BE2C (cell line): Measurements from ENCODE around the gene ADAMTS17.
A peak's percentile ranks its signal among the peaks of the same experiment; 100 is the strongest.

Experiments
- DNase-seq: peaks from one replicate; pipeline ENCODE4 v3.0.0-alpha.2; 2020
- H3K27me3 ChIP-seq: fragments of 250-450 bp; sonication (Bioruptor Pico); 2 replicates; pipeline ENCODE4 v1.5.1; 2020; ENCODE audit warnings: mild to moderate bottlenecking
- H3K36me3 ChIP-seq: fragments of 250-450 bp; sonication (Bioruptor Pico); 2 replicates; pipeline ENCODE4 v1.5.1; 2020; ENCODE audit warnings: mild to moderate bottlenecking
- H3K4me1 ChIP-seq: fragments of 250-450 bp; sonication (Bioruptor Pico); 2 replicates; pipeline ENCODE4 v1.5.1; 2020
- H3K4me3 ChIP-seq: 2 replicates; pipeline ENCODE4 v1.5.1; 2011; ENCODE audit warnings: low read depth, low read length
- H3K9me3 ChIP-seq: fragments of 250-450 bp; sonication (Bioruptor Pico); 2 replicates; pipeline ENCODE4 v1.5.1; 2020
- TF ChIP-seq, protein P1 (sequence below): IDR thresholded peaks from 2 replicates; pipeline ENCODE4 v1.5.1; 2012; ENCODE audit warnings: mild to moderate bottlenecking, low read depth, low read length

The ADAMTS17 gene

DNA sequence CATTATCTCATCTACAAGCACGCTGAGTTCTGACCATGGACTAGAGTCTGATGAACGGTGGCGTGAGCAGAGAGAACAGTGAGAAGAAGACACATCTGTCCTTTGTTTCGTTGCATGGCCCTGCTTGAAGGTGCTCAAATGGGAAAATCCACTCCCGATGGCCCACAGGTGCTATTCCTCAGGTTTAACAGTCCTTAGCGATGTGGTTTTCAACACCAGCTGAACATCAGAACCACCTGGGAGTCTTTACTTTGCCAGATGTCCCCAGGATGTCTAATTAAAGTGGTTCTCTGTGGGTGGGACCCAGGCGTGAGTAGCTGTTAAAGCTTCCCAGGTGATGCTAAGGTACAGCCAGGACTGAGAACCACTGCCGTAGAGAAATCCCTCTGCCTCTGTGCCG lies 13.0 kb downstream of the ADAMTS17 start:
- Histone ChIP-seq H3K27me3 (no peaks in the 10 kb centered on the region), H3K9me3 (no peaks in the 10 kb centered on the region), H3K36me3 (peaks cover 4% of the 10 kb centered on the region), H3K4me3 (no peak overlapping the region), H3K4me1 (no peaks in the 10 kb centered on the region)
- DNase-seq = no peak
- TF ChIP-seq, protein P1, sequence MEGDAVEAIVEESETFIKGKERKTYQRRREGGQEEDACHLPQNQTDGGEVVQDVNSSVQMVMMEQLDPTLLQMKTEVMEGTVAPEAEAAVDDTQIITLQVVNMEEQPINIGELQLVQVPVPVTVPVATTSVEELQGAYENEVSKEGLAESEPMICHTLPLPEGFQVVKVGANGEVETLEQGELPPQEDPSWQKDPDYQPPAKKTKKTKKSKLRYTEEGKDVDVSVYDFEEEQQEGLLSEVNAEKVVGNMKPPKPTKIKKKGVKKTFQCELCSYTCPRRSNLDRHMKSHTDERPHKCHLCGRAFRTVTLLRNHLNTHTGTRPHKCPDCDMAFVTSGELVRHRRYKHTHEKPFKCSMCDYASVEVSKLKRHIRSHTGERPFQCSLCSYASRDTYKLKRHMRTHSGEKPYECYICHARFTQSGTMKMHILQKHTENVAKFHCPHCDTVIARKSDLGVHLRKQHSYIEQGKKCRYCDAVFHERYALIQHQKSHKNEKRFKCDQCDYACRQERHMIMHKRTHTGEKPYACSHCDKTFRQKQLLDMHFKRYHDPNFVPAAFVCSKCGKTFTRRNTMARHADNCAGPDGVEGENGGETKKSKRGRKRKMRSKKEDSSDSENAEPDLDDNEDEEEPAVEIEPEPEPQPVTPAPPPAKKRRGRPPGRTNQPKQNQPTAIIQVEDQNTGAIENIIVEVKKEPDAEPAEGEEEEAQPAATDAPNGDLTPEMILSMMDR = no peak

DNA sequence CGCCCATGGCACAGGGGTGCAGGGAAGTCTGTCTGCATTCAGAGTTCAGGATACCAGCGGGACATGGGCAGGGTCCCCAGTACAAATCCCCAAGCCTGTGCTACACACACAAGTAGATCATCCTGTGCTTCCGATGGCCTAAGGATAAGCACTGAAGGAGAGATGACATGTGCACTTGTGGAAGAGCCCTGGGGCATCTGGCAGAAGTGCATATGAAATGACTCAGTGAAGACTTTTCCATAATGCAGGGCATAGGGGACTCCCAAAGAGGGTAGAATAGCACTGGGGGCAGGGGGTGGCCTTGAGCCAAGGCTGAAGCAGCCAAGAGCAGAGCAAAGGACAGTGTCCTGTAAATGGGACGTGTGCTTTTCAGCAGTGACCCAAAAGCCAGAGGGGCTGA lies 22.9 kb downstream of the ADAMTS17 start:
- TF ChIP-seq, protein P1 = no peak
- no peaks in the 10 kb centered on the region for H3K27me3 ChIP-seq

DNA sequence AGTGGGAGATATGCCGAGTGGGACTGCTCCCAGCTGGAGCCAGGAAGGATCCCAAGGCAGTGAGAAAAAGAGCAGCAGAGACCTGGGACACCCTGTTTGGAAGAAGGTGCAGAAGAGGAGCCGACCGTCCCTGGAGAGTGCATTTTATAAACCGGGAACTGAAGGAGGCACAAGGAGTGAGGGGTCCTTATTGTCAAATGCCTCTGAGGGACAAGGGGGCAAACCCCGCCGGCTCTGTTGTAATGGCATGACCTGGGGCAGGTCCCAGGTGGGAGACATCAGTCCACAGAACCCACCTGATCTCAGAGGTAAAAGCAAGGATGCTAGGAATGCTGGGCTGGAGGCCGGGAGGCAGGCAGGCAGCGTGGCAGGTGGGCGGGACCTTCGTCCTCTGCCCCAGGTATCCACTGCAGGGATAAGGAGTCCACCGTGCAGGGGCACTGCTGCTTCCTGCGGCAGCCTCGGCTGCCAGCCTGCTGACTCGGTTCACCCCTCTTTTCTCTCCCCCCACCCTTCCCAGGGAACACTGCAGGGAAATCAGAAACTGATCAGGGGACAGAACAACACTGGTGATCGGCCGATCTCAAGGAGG lies 26.9 kb downstream of the ADAMTS17 start:
- H3K9me3 ChIP-seq = no peaks in the 10 kb centered on the region; the same call in 1 of the 2 replicates
- DNase-seq = no peak
- H3K27me3 ChIP-seq = no peaks in the 10 kb centered on the region
- TF ChIP-seq, protein P1 = no peak
- no peak overlapping the region for H3K4me3 ChIP-seq
- no peaks in the 10 kb centered on the region for H3K4me1 ChIP-seq
- peaks cover 7% of the 10 kb centered on the region for H3K36me3 ChIP-seq

More for the DNA sequence above, 22.9 kb downstream of the ADAMTS17 start:
- no peak for DNase-seq
- Histone ChIP-seq H3K4me1 (no peaks in the 10 kb centered on the region), H3K36me3 (peaks cover 10% of the 10 kb centered on the region), H3K9me3 (no peaks in the 10 kb centered on the region; the same call in 1 of the 2 replicates), H3K4me3 (no peak overlapping the region)

DNA sequence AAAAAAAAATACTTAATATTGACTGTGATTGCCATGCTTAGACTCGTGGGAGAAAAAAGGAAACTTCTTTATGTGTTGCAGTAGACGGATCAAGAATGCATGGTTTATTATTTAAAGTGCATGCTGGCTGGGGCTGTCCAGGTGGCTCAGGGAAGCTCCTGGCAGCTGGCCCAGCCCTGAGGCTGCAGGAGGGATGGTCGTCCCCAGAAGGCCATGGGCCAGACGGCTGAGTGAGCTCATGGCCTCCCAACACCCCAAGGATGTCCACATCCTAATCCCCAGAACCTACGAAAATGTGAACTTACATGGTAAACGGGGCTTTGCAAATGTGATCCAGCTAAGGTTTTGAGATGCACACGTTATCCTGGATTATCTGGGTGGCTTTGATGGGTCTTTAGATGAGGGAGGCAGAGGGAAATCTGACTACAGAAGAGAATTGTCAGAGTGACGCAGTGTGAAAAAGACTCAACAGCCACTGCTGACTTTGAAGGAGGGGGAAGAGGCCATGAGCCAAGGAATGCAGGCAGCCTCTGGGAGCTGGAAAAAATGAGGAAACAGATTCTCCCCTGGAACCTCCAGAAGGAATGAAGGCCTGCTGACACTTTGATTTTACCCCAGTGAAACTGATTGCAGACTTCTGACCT lies 29.8 kb downstream of the ADAMTS17 start:
- Histone ChIP-seq H3K27me3 (no peaks in the 10 kb centered on the region), H3K36me3 (no peaks in the 10 kb centered on the region), H3K9me3 (no peaks in the 10 kb centered on the region), H3K4me1 (no peaks in the 10 kb centered on the region), H3K4me3 (no peak overlapping the region)
- TF ChIP-seq, protein P1 = no peak
- peak; percentile 57 for DNase-seq

DNA sequence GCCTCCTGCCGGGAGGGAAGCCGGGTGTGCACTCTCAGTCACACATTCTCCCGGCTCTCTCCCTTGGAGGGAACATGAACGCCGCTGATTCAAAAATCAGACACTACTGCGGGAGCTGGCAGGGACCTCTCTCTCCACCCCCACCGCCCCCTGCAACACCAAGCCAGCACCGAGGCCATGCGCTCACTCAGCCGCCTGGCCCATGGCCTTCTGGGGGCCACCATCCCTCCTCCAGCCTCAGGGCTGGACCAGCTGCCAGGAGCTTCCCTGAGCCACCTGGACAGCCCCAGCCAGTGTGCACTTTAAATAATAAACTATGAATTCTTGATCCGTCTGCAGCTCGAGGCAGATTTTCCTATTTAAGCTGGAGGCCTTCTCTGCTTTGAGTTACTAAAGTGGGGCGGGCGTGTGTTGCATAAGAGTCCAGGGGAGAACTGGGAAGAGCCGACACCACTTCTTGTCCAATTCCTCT lies 30.6 kb downstream of the ADAMTS17 start:
- TF ChIP-seq, protein P1 = no peak
- Histone ChIP-seq H3K27me3 (no peaks in the 10 kb centered on the region), H3K9me3 (no peaks in the 10 kb centered on the region), H3K4me3 (no peak overlapping the region), H3K4me1 (no peaks in the 10 kb centered on the region), H3K36me3 (no peaks in the 10 kb centered on the region)
- DNase-seq = no peak

DNA sequence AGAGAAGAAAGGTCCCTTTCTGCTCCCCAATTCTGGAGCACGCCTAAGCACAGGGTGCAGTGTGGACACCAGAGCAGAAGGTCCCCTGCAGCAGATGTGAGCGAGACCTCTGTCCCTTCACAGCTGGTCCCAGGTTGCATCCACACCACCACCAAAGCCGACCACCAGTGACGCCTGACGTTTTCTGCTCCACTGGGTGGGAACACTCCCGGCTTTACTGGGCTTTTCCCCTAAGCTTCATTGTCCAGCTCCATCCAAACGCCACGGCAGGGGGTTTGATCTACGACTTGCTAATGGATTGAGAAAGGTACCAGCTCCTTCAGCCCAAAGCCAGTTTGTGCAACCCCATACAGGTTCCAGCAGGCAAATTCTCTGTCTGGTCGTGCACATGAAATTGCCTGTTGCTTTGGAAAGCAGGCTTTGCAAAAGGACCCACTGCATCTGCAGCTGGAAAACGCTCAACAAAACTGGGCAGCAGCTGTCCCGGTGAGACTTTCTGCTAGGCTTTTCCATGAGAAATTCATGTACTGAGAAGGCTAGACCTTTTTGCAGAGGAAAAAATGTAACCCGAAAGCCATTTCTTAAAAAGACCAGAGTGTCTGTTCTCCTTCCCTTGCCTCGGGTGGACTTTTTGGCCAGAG lies 31.1 kb downstream of the ADAMTS17 start:
- Histone ChIP-seq H3K36me3 (no peaks in the 10 kb centered on the region), H3K4me1 (no peaks in the 10 kb centered on the region), H3K27me3 (no peaks in the 10 kb centered on the region), H3K4me3 (no peak overlapping the region), H3K9me3 (no peaks in the 10 kb centered on the region)
- DNase-seq = no peak
- TF ChIP-seq, protein P1 = no peak
